ENCODE data around the gene NREP.

- TF ChIP-seq ZNF331 (CRISPR knock-in tag; IDR thresholded peaks at IDR 0.05; ENCODE audit: low read depth) = no peak
- no peak for TF ChIP-seq POLR2AphosphoS5 (IDR thresholded peaks at IDR 0.05; ENCODE audit: low read depth)
- TF ChIP-seq CTCF (conservative IDR thresholded peaks at IDR 0.05; ENCODE audit: low read depth in 2 of 2) = no peak
- no peak for TF ChIP-seq EZH2 (IDR thresholded peaks at IDR 0.05; ENCODE audit: low read depth, unreplicated experiment)
- TF ChIP-seq ETS1 (IDR thresholded peaks at IDR 0.05) = no peak
- TF ChIP-seq REST (IDR thresholded peaks at IDR 0.05; ENCODE audit: unreplicated experiment) = no peak
- TF ChIP-seq JUNB (IDR thresholded peaks at IDR 0.05; ENCODE audit: unreplicated experiment) = no peak
- TF ChIP-seq ZNF462 (CRISPR knock-in tag; IDR thresholded peaks at IDR 0.05) = no peak
- TF ChIP-seq EZH2phosphoT487 (IDR thresholded peaks at IDR 0.05; ENCODE audit: unreplicated experiment) = no peak
- TF ChIP-seq CREB1 (CRISPR knock-in tag; IDR thresholded peaks at IDR 0.05; ENCODE audit: low read depth) = no peak
- TF ChIP-seq ZNF114 (CRISPR knock-in tag; IDR thresholded peaks at IDR 0.05) = no peak
These were observed 52.4 kb downstream of the NREP start for GRCh38 chr5:111704452-111705085.

Data from GM23338 (cell line).